ENCODE data around the gene EYA2. TPM values are rescaled to one million over a fixed set of nuclear protein-coding genes. Genes with fewer than 3 reads are reported as not detected.
A peak's percentile ranks its signal among the peaks of the same experiment; 100 is the strongest.

Gene EYA2
- total RNA-seq, 1 experiment from 2014 or later: 0.74 TPM

DNA sequence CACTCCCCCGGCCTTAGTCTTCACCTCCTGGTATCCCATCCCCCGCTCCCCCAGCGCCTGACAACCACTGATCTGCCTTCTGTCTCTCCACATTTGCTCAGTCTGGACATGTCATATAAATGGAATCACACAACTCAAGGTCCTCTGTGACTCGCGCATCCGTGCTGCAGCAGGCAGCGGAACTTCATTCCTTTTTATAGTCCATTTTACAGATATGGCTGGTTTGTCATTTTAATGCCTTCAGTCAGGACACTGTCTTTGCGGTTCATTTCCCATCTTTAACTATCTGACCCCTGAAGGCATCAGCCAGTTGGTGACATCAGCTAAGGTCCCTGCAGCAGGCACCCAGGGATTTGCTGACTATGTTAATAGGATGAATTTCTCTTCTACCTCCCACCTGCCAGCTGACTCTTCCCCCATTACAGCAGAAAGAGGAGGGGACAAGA is 336.2 kb downstream of the EYA2 start:
- Histone ChIP-seq H2BK20ac (ENCODE audit: low read depth, low read length, poor library complexity, severe bottlenecking) (no peak overlapping the region), H3K79me1 (ENCODE audit: insufficient read depth, low read depth, low read length, poor library complexity, severe bottlenecking) (no peaks in the 10 kb centered on the region), H2BK120ac (ENCODE audit: low read depth, low read length, poor library complexity, severe bottlenecking) (no peak overlapping the region), H3K23ac (ENCODE audit: insufficient read length, low read depth, low read length) (no peak overlapping the region), H3K18ac (ENCODE audit: insufficient read length, low read depth, low read length) (no peak overlapping the region), H4K20me1 (ENCODE audit: control insufficient read depth, insufficient read depth, insufficient read length) (no peaks in the 10 kb centered on the region), H3K56ac (ENCODE audit: insufficient read length, low read depth, low read length) (no peak overlapping the region), H2BK5ac (ENCODE audit: insufficient read length, low read length) (no peak overlapping the region), H3K27ac (ENCODE audit: insufficient read length, low read depth, low read length) (no peak overlapping the region), H3T11ph (ENCODE audit: low read length) (no peak overlapping the region), H2BK12ac (ENCODE audit: insufficient read length, low read depth, low read length) (no peak overlapping the region), H2AFZ (ENCODE audit: low read length) (no peak overlapping the region), H3K4me2 (ENCODE audit: insufficient read depth, insufficient read length, low read length) (no peak overlapping the region), H4K8ac (replicated peaks; ENCODE audit: insufficient read length, low read depth, low read length) (no peak overlapping the region), H2BK15ac (ENCODE audit: low read depth, low read length) (no peak overlapping the region), H2AK5ac (ENCODE audit: insufficient read length, low read length) (no peak overlapping the region), H3K27me3 (ENCODE audit: insufficient read depth, low read length) (no peaks in the 10 kb centered on the region), H4K91ac (ENCODE audit: insufficient read length, low read depth, low read length) (no peak overlapping the region), H3K79me2 (ENCODE audit: insufficient read depth, low read length) (no peaks in the 10 kb centered on the region), H4K5ac (ENCODE audit: insufficient read length, low read depth, low read length) (no peak overlapping the region), H3K23me2 (ENCODE audit: insufficient read length, low read depth, low read length, poor library complexity, severe bottlenecking) (no peaks in the 10 kb centered on the region), H3K4me1 (ENCODE audit: insufficient read depth, low read length) (no peaks in the 10 kb centered on the region), H3K14ac (ENCODE audit: insufficient read depth, low read length) (no peak overlapping the region), H3K4ac (ENCODE audit: low read depth, low read length) (no peak overlapping the region), H3K9me3 (ENCODE audit: control insufficient read depth, low read depth, low read length) (no peaks in the 10 kb centered on the region), H3K9ac (ENCODE audit: extremely low read depth, insufficient read length, low read length) (no peak overlapping the region)
- Mint-ChIP-seq H3K27ac (peak overlapping the region in 2 of 3 experiments; percentile 76 to 85; a peak in 4 of 7 replicates), H3K4me3 (no peak overlapping the region), H3K9me3 (no peaks in the 10 kb centered on the region), H3K36me3 (ENCODE audit: insufficient read depth in 1 of 3, low read depth in 3 of 3) (peaks cover 52 to 91% (median 83%) of the 10 kb centered on the region in 3 experiments), H3K4me1 (peaks cover 9 to 28% of the 10 kb centered on the region in 2 experiments), H3K27me3 (ENCODE audit: low read depth) (no peaks in the 10 kb centered on the region)
- TF ChIP-seq, protein P1, sequence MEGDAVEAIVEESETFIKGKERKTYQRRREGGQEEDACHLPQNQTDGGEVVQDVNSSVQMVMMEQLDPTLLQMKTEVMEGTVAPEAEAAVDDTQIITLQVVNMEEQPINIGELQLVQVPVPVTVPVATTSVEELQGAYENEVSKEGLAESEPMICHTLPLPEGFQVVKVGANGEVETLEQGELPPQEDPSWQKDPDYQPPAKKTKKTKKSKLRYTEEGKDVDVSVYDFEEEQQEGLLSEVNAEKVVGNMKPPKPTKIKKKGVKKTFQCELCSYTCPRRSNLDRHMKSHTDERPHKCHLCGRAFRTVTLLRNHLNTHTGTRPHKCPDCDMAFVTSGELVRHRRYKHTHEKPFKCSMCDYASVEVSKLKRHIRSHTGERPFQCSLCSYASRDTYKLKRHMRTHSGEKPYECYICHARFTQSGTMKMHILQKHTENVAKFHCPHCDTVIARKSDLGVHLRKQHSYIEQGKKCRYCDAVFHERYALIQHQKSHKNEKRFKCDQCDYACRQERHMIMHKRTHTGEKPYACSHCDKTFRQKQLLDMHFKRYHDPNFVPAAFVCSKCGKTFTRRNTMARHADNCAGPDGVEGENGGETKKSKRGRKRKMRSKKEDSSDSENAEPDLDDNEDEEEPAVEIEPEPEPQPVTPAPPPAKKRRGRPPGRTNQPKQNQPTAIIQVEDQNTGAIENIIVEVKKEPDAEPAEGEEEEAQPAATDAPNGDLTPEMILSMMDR (conservative IDR thresholded peaks at IDR 0.05): no peak
- DNase-seq: no peak
- no CpG with 5 or more reads among the region's 8 CpGs for WGBS (ENCODE audit: extremely low coverage, insufficient read length, low lambda C conversion rate)
